Type B pancreatic cell (in vitro differentiated cells): ENCODE data around the gene NAV3. TPM values are rescaled to one million over a fixed set of nuclear protein-coding genes. Genes with fewer than 3 reads are reported as not detected.

ENCODE experiments used
- DNase-seq: peaks from one replicate; pipeline ENCODE4 v3.0.0; 2021; ENCODE audit warnings: mixed read lengths; ENCODE audit not compliant: unreplicated experiment; ENCODE audit errors: extremely low spot score
- H3K27ac Mint-ChIP-seq: 2 replicates; pipeline ENCODE4 v1.8.0; 2021; ENCODE audit warnings: mild to moderate bottlenecking, mixed read lengths
- H3K27me3 Mint-ChIP-seq: 2 replicates; pipeline ENCODE4 v1.8.0; 2021; ENCODE audit warnings: mixed read lengths
- H3K36me3 Mint-ChIP-seq: 2 replicates; pipeline ENCODE4 v1.8.0; 2021; ENCODE audit warnings: mixed read lengths
- H3K4me1 Mint-ChIP-seq: one replicate; pipeline ENCODE4 v1.8.0; 2021; ENCODE audit warnings: mixed read lengths; ENCODE audit not compliant: unreplicated experiment
- H3K4me3 Mint-ChIP-seq: 2 replicates; pipeline ENCODE4 v1.8.0; 2021; ENCODE audit warnings: mild to moderate bottlenecking, mixed read lengths
- H3K9me3 Mint-ChIP-seq: 2 replicates; pipeline ENCODE4 v1.8.0; 2021; ENCODE audit warnings: mixed read lengths
- total RNA-seq: library from RNA; stranded (reverse); gene quantifications from 2 replicates; pipeline ENCODE4 v1.2.1, GENCODE V29; 2021; ENCODE audit warnings: low replicate concordance
- TF ChIP-seq, protein P1 (sequence below): fragments of 200-600 bp; sonication (generic); conservative IDR thresholded peaks from 2 replicates; pipeline ENCODE4 v1.5.0; 2021; ENCODE audit warnings: antibody characterized with exemption, mild to moderate bottlenecking

NAV3 gene
- total RNA-seq, 1 donor from 2014 or later, result 24.9 TPM

DNA sequence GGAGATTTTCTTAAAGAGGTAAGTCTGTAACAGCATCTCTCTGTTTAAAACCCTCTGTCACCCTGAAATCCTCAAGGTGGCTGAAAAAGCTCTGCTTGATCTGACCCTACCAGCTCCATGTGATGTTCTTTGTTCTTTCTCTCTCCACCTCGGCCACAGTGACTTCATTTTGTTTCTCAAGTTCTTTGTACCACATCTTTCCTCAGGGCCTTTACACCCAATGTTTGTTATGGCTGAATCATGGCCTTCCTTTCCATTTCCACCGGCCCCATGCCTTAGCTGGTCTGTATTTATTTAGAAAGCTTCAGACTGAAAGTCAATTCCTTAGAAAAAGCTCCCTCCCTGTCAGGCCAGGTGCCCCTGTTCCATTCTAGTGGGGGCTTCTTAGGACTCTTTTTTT, 431.2 kb downstream of the NAV3 start:
- H3K36me3 Mint-ChIP-seq, result no peaks in the 10 kb centered on the region
- H3K4me3 Mint-ChIP-seq, result no peak overlapping the region
- H3K4me1 Mint-ChIP-seq, result no peaks in the 10 kb centered on the region
- TF ChIP-seq, protein P1, sequence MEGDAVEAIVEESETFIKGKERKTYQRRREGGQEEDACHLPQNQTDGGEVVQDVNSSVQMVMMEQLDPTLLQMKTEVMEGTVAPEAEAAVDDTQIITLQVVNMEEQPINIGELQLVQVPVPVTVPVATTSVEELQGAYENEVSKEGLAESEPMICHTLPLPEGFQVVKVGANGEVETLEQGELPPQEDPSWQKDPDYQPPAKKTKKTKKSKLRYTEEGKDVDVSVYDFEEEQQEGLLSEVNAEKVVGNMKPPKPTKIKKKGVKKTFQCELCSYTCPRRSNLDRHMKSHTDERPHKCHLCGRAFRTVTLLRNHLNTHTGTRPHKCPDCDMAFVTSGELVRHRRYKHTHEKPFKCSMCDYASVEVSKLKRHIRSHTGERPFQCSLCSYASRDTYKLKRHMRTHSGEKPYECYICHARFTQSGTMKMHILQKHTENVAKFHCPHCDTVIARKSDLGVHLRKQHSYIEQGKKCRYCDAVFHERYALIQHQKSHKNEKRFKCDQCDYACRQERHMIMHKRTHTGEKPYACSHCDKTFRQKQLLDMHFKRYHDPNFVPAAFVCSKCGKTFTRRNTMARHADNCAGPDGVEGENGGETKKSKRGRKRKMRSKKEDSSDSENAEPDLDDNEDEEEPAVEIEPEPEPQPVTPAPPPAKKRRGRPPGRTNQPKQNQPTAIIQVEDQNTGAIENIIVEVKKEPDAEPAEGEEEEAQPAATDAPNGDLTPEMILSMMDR, result no peak
- no peak overlapping the region for H3K27ac Mint-ChIP-seq
- DNase-seq, result no peak
- no peaks in the 10 kb centered on the region for H3K9me3 Mint-ChIP-seq
- peaks cover 2% of the 10 kb centered on the region for H3K27me3 Mint-ChIP-seq
